HEK293T (cell line): ENCODE measurements around the gene PPL.

Experiments
- ARNT ChIP-seq: fragments of 450-650 bp; IDR thresholded peaks from 2 replicates; pipeline ENCODE4 v1.6.1; 2017; ENCODE audit warnings: mild to moderate bottlenecking
- BHLHE40 ChIP-seq: fragments of 450-650 bp; IDR thresholded peaks from 2 replicates; pipeline ENCODE4 v1.6.1; 2016; ENCODE audit warnings: mild to moderate bottlenecking, moderate library complexity, borderline replicate concordance
- CTBP1 ChIP-seq: fragments of 450-650 bp; IDR thresholded peaks from 2 replicates; pipeline ENCODE4 v1.6.1; 2016; ENCODE audit warnings: borderline replicate concordance
- ELF4 ChIP-seq: fragments of 450-650 bp; IDR thresholded peaks from 2 replicates; pipeline ENCODE4 v1.6.1; 2017; ENCODE audit warnings: antibody characterized with exemption
- FOXA1 ChIP-seq: fragments of 450-650 bp; IDR thresholded peaks from 2 replicates; pipeline ENCODE4 v1.6.1; 2016; ENCODE audit warnings: mild to moderate bottlenecking
- FOXK2 ChIP-seq: fragments of 450-650 bp; IDR thresholded peaks from 2 replicates; pipeline ENCODE4 v1.6.1; 2016; ENCODE audit warnings: mild to moderate bottlenecking
- FOXM1 ChIP-seq: fragments of 450-650 bp; IDR thresholded peaks from 2 replicates; pipeline ENCODE4 v1.6.1; 2017; ENCODE audit warnings: mild to moderate bottlenecking, borderline replicate concordance
- HDGF ChIP-seq: fragments of 450-650 bp; IDR thresholded peaks from 2 replicates; pipeline ENCODE4 v1.6.1; 2017; ENCODE audit warnings: antibody characterized with exemption, borderline replicate concordance
- LEF1 ChIP-seq: fragments of 450-650 bp; IDR thresholded peaks from 2 replicates; pipeline ENCODE4 v1.6.1; 2017; ENCODE audit warnings: mild to moderate bottlenecking, borderline replicate concordance
- PKNOX1 ChIP-seq: fragments of 450-650 bp; IDR thresholded peaks from 2 replicates; pipeline ENCODE4 v1.6.1; 2016
- SP1 ChIP-seq: fragments of 450-650 bp; IDR thresholded peaks from 2 replicates; pipeline ENCODE4 v1.6.1; 2017
- SUZ12 ChIP-seq: fragments of 450-650 bp; IDR thresholded peaks from 2 replicates; pipeline ENCODE4 v1.6.1; 2016; ENCODE audit warnings: mild to moderate bottlenecking
- TARDBP ChIP-seq: fragments of 450-650 bp; IDR thresholded peaks from 2 replicates; pipeline ENCODE4 v1.6.1; 2016
- ZNF384 ChIP-seq: fragments of 450-650 bp; IDR thresholded peaks from 2 replicates; pipeline ENCODE4 v1.6.1; 2016

GRCh38 chr16:4840984-4841383 lies 96.0 kb downstream of the PPL start:
- no peak for TF ChIP-seq LEF1
- no peak for TF ChIP-seq ZNF384
- TF ChIP-seq FOXK2 = no peak
- no peak for TF ChIP-seq BHLHE40
- TF ChIP-seq SP1 = no peak
- TF ChIP-seq CTBP1 = no peak
- TF ChIP-seq ELF4 = no peak
- TF ChIP-seq FOXM1 = no peak
- TF ChIP-seq ARNT = no peak
- no peak for TF ChIP-seq TARDBP
- no peak for TF ChIP-seq SUZ12
- TF ChIP-seq PKNOX1 = no peak
- no peak for TF ChIP-seq FOXA1
- TF ChIP-seq HDGF = no peak
